ENCODE measurements around the gene ZP4. TPM values are rescaled to one million over a fixed set of nuclear protein-coding genes. Genes with fewer than 3 reads are reported as not detected.

Gene ZP4
- total and polyA plus RNA-seq, 2 of the 4 experiments (the other 2 are of a cell fraction), result not detected

GRCh38 chr1:237894131-237894530 lies 3.4 kb upstream of the ZP4 start:
- no CpG with 5 or more reads among the region's 3 CpGs for WGBS, 2 experiments (ENCODE audit: extremely low coverage in 2 of 2, insufficient read length in 1 of 2)
- H4K8ac ChIP-seq (ENCODE audit: low read depth in 2 of 2, low read length in 2 of 2), result no peak overlapping the region
- H3K4ac ChIP-seq (ENCODE audit: low read depth, low read length), result no peak overlapping the region
- H3K27ac ChIP-seq (ENCODE audit: insufficient read depth, low read length), result no peak overlapping the region
- H3K56ac ChIP-seq (ENCODE audit: extremely low read depth, insufficient read depth, low read length), result no peak overlapping the region
- TF ChIP-seq CEBPB (IDR thresholded peaks at IDR 0.05; ENCODE audit: low read depth, low read length), result no peak
- TF ChIP-seq, protein P1, sequence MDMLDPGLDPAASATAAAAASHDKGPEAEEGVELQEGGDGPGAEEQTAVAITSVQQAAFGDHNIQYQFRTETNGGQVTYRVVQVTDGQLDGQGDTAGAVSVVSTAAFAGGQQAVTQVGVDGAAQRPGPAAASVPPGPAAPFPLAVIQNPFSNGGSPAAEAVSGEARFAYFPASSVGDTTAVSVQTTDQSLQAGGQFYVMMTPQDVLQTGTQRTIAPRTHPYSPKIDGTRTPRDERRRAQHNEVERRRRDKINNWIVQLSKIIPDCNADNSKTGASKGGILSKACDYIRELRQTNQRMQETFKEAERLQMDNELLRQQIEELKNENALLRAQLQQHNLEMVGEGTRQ (IDR thresholded peaks at IDR 0.05; ENCODE audit: low read depth, low read length), result no peak
- TF ChIP-seq, protein P2, sequence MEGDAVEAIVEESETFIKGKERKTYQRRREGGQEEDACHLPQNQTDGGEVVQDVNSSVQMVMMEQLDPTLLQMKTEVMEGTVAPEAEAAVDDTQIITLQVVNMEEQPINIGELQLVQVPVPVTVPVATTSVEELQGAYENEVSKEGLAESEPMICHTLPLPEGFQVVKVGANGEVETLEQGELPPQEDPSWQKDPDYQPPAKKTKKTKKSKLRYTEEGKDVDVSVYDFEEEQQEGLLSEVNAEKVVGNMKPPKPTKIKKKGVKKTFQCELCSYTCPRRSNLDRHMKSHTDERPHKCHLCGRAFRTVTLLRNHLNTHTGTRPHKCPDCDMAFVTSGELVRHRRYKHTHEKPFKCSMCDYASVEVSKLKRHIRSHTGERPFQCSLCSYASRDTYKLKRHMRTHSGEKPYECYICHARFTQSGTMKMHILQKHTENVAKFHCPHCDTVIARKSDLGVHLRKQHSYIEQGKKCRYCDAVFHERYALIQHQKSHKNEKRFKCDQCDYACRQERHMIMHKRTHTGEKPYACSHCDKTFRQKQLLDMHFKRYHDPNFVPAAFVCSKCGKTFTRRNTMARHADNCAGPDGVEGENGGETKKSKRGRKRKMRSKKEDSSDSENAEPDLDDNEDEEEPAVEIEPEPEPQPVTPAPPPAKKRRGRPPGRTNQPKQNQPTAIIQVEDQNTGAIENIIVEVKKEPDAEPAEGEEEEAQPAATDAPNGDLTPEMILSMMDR (conservative IDR thresholded peaks at IDR 0.05; ENCODE audit: low read depth, low read length), result no peak
- TF ChIP-seq POLR2A (IDR thresholded peaks at IDR 0.05; ENCODE audit: low read depth, low read length), result no peak
- TF ChIP-seq CHD1 (IDR thresholded peaks at IDR 0.05; ENCODE audit: low read depth, low read length), result no peak
- TF ChIP-seq, protein P3, sequence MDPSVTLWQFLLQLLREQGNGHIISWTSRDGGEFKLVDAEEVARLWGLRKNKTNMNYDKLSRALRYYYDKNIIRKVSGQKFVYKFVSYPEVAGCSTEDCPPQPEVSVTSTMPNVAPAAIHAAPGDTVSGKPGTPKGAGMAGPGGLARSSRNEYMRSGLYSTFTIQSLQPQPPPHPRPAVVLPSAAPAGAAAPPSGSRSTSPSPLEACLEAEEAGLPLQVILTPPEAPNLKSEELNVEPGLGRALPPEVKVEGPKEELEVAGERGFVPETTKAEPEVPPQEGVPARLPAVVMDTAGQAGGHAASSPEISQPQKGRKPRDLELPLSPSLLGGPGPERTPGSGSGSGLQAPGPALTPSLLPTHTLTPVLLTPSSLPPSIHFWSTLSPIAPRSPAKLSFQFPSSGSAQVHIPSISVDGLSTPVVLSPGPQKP (IDR thresholded peaks at IDR 0.05; ENCODE audit: borderline replicate concordance, low read depth, low read length), result no peak
- TF ChIP-seq RAD21 (IDR thresholded peaks at IDR 0.05; ENCODE audit: low read length), result no peak
- TF ChIP-seq NFE2L2 (IDR thresholded peaks at IDR 0.05; ENCODE audit: low read depth, low read length), result no peak
- TF ChIP-seq RCOR1 (IDR thresholded peaks at IDR 0.05; ENCODE audit: insufficient replicate concordance, low read length), result no peak
- no peak for TF ChIP-seq MAZ (IDR thresholded peaks at IDR 0.05; ENCODE audit: borderline replicate concordance, low read depth, low read length)
- no peak for TF ChIP-seq BHLHE40 (IDR thresholded peaks at IDR 0.05; ENCODE audit: low read depth, low read length)
- TF ChIP-seq MXI1 (IDR thresholded peaks at IDR 0.05; ENCODE audit: borderline replicate concordance, low read depth, low read length), result no peak
- TF ChIP-seq SMC3 (IDR thresholded peaks at IDR 0.05; ENCODE audit: low read depth, low read length), result no peak
- no peak for TF ChIP-seq FOS (IDR thresholded peaks at IDR 0.05; ENCODE audit: low read depth, low read length)
- TF ChIP-seq RFX5 (IDR thresholded peaks at IDR 0.05; ENCODE audit: low read depth, low read length), result no peak
- no peaks in the 10 kb centered on the region for H3K27me3 ChIP-seq (ENCODE audit: control insufficient read depth, insufficient read depth, low read length)
- H3K9me1 ChIP-seq (ENCODE audit: insufficient read depth, low read length), result no peaks in the 10 kb centered on the region
- no peak overlapping the region for H2BK20ac ChIP-seq (ENCODE audit: low read depth, low read length)
- no peak overlapping the region for H2BK15ac ChIP-seq (ENCODE audit: low read depth, low read length)
- no peaks in the 10 kb centered on the region for H3K79me1 ChIP-seq (ENCODE audit: low read depth in 1 of 2, low read length in 2 of 2)
- peaks cover 2% of the 10 kb centered on the region; the same call in 1 of the 2 replicates for H3K9me3 ChIP-seq (ENCODE audit: control insufficient read depth, insufficient read depth, low read length)
- intact Hi-C loops (cut with micrococcal nuclease) (no loop called here), dilution Hi-C loops (cut with HindIII; ENCODE audit: low sequenced_read_pairs, unreplicated experiment) (no loop called here), in situ Hi-C loops (cut with MboI; ENCODE audit: low sequenced_read_pairs) (no loop called here)
- H2BK120ac ChIP-seq (ENCODE audit: low read depth, low read length), result no peak overlapping the region
- H3K4me1 ChIP-seq (ENCODE audit: control insufficient read depth, insufficient read depth, low read length), result no peaks in the 10 kb centered on the region
- no peak overlapping the region for H3K9ac ChIP-seq (ENCODE audit: low read depth, low read length)
- DNase-seq (no peak), ATAC-seq (ENCODE audit: low read depth) (no peak)
- H2AK9ac ChIP-seq (replicated peaks; ENCODE audit: low read depth, low read length, poor library complexity), result no peak overlapping the region
- H2BK5ac ChIP-seq (ENCODE audit: low read depth, low read length, poor library complexity, severe bottlenecking), result no peak overlapping the region
- no peak overlapping the region for H3K18ac ChIP-seq (ENCODE audit: low read depth, low read length)
- H2AK5ac ChIP-seq (ENCODE audit: low read depth, low read length), result no peak overlapping the region
- H4K91ac ChIP-seq (ENCODE audit: insufficient read depth, low read depth, low read length), result no peak overlapping the region
- no peaks in the 10 kb centered on the region for H4K20me1 ChIP-seq (ENCODE audit: insufficient read depth, low read length)
- no peak overlapping the region for H2AFZ ChIP-seq (replicated peaks; ENCODE audit: low read length, poor library complexity)
- CTCF ChIA-PET, result no interaction called here
- H4K5ac ChIP-seq (ENCODE audit: low read depth, low read length), result no peak overlapping the region
- no peak overlapping the region for H3K14ac ChIP-seq (replicated peaks; ENCODE audit: low read depth, low read length)
- H3K23ac ChIP-seq (ENCODE audit: low read depth, low read length), result no peak overlapping the region
- no peaks in the 10 kb centered on the region for H3K36me3 ChIP-seq (ENCODE audit: control insufficient read depth, insufficient read depth, low read length)
- H3K4me2 ChIP-seq (ENCODE audit: low read depth, low read length), result no peak overlapping the region
- POLR2A ChIA-PET (ENCODE audit: unreplicated experiment), result no interaction called here
- no TSS peak for BruUV-seq (replicated peaks)
- H3K4me3 ChIP-seq (ENCODE audit: insufficient read depth, low read depth, low read length), result no peak overlapping the region

Data from IMR-90 (cell line).